Measurements from ENCODE around the gene RELL2.

DNA sequence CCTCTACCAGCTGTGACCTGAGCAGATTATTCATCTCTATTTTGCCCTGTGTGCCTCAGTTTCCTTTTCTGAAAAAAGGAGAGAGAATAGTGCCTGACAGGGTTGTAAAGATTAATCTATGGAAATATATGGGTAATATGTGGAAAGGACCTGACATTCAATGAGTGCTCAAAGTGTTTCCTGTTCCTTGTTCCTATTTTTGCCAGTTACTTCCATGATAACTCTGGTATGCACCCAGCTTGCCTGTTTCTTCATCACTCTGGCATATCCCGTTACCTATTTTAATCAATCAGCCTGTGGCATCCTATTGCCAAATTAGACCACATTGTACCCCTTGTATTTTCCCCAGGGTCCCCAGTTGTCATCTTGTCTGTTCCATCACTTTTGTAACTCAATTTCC lies 48.8 kb downstream of the RELL2 start:
- no peak for TF ChIP-seq EZH2 (IDR thresholded peaks at IDR 0.05)
- TF ChIP-seq RAD21 (IDR thresholded peaks at IDR 0.05; ENCODE audit: low read depth): no peak
- TF ChIP-seq, protein P1, sequence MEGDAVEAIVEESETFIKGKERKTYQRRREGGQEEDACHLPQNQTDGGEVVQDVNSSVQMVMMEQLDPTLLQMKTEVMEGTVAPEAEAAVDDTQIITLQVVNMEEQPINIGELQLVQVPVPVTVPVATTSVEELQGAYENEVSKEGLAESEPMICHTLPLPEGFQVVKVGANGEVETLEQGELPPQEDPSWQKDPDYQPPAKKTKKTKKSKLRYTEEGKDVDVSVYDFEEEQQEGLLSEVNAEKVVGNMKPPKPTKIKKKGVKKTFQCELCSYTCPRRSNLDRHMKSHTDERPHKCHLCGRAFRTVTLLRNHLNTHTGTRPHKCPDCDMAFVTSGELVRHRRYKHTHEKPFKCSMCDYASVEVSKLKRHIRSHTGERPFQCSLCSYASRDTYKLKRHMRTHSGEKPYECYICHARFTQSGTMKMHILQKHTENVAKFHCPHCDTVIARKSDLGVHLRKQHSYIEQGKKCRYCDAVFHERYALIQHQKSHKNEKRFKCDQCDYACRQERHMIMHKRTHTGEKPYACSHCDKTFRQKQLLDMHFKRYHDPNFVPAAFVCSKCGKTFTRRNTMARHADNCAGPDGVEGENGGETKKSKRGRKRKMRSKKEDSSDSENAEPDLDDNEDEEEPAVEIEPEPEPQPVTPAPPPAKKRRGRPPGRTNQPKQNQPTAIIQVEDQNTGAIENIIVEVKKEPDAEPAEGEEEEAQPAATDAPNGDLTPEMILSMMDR (IDR thresholded peaks at IDR 0.05 in 2 of 3, conservative IDR thresholded peaks at IDR 0.05 in 1 of 3; ENCODE audit: borderline replicate concordance in 1 of 3, insufficient read depth in 1 of 3, low read depth in 2 of 3, low read length in 2 of 3): no peak
- no peak for TF ChIP-seq POLR2A (IDR thresholded peaks at IDR 0.05; ENCODE audit: borderline replicate concordance, extremely low read depth, insufficient read depth, insufficient read length)

Data from HCT116 (cell line).